ENCODE results near the gene CAMTA2. TPM values are rescaled to one million over a fixed set of nuclear protein-coding genes. Genes with fewer than 3 reads are reported as not detected.
"Not testable (repeated sequence)": the region's sequence is repeated elsewhere in the genome, so short reads cannot be mapped to it uniquely, and the experiment has no call there.

CAMTA2 gene, protein sequence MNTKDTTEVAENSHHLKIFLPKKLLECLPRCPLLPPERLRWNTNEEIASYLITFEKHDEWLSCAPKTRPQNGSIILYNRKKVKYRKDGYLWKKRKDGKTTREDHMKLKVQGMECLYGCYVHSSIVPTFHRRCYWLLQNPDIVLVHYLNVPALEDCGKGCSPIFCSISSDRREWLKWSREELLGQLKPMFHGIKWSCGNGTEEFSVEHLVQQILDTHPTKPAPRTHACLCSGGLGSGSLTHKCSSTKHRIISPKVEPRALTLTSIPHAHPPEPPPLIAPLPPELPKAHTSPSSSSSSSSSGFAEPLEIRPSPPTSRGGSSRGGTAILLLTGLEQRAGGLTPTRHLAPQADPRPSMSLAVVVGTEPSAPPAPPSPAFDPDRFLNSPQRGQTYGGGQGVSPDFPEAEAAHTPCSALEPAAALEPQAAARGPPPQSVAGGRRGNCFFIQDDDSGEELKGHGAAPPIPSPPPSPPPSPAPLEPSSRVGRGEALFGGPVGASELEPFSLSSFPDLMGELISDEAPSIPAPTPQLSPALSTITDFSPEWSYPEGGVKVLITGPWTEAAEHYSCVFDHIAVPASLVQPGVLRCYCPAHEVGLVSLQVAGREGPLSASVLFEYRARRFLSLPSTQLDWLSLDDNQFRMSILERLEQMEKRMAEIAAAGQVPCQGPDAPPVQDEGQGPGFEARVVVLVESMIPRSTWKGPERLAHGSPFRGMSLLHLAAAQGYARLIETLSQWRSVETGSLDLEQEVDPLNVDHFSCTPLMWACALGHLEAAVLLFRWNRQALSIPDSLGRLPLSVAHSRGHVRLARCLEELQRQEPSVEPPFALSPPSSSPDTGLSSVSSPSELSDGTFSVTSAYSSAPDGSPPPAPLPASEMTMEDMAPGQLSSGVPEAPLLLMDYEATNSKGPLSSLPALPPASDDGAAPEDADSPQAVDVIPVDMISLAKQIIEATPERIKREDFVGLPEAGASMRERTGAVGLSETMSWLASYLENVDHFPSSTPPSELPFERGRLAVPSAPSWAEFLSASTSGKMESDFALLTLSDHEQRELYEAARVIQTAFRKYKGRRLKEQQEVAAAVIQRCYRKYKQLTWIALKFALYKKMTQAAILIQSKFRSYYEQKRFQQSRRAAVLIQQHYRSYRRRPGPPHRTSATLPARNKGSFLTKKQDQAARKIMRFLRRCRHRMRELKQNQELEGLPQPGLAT
- 15.7 TPM for polyA plus RNA-seq (2013, experiment 1 of 4)
- 14.8 TPM for polyA plus RNA-seq (2013, experiment 2 of 4)
- polyA plus RNA-seq (2013, experiment 3 of 4) = 14.0 TPM
- polyA plus RNA-seq (2013, experiment 4 of 4) = 16.1 TPM

DNA sequence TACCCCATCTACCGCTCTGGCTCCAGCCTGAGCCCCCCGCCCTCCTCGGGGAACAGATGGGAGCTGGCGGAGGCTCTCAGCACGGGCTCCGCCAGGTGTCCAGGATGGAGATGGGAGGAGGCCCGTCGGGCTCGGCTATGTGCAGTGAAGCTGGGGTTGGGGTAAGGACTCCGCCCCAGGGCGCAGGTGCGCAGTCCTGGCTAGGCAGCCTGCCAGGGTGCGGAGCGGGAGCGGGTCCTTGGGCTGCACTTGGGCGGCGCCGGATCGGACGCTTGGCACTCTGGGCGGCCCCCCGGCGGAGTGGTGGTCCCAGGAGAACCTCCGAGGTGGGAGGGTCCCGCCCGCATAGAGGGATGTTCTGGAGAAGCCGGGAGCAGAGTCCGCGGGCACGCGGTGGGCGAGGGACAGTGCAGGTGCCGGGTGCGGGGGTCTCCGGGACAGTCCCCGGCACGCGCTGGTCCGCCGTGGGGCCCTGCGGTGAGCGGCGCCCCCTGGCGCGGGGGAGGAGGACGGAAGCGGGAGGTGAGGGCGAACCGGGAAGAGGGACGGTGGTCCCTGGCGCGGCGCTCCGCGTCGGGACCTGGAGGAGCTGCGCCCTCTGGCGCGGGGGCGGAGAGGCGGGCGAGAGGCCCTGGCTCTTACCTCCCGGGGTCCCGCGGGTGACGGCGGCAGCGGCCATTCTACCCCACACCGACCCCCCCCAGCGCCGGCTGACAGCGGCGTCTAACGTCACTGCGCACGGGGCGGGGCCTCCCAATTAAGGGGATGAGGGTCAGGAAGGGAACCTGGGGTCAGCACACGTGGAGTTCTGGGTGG is at the start of gene CAMTA2:
CAMTA2 (minus strand) TSS at position 725 of the 816 bp plus-strand sequence. CDS start 1,453 bp downstream, outside the sequence.
- Histone ChIP-seq H3K9me3 (ENCODE audit: control insufficient read depth, low read length) (no peaks in the 10 kb centered on the region), H3K27me3 (ENCODE audit: control insufficient read depth, insufficient read depth, low read length, poor library complexity, severe bottlenecking) (peaks cover 11% of the 10 kb centered on the region)
- WGBS, 2 experiments = 2 to 3% methylated on average over 78 of the region's 78 CpGs

DNA sequence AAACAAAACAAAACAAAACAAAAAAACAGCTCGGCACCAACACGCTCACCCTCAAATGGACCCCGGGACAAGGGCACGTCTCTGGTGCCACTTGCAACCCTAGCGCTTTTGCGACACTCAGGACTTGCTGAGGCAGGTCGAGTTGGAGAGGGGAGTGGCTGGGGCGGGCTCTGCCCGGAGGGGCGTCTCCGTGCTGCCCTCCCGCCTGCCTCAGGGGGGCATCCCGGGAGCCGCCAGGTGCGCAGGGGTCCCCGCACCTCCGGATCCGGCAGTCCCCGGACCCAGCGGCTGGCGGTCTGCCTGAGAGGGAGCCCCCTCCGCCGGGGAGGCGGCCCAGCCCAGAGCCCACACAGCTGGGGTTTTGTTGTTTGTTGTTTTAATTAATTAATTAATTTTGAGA is 47.8 kb upstream of the CAMTA2 start, which contains the start of gene SLC52A1:
SLC52A1 (minus strand) TSS at position 112 of the 400 bp plus-strand sequence. CDS start 820 bp downstream, outside the sequence.
- H3K4me3 ChIP-seq (ENCODE audit: insufficient read depth, low read depth, low read length) = no peak within 1 kb of the TSS
- 28 to 34% methylated on average over 24 of the region's 24 CpGs for WGBS, 2 experiments
- H3K4me1 ChIP-seq (ENCODE audit: control insufficient read depth, insufficient read depth, low read length) = no peaks in the 10 kb centered on the region
- H3K27ac ChIP-seq (ENCODE audit: insufficient read depth, low read depth, low read length, poor library complexity, severe bottlenecking) = no peak within 1 kb of the TSS
- H3K27me3 ChIP-seq (ENCODE audit: control insufficient read depth, insufficient read depth, low read length, poor library complexity, severe bottlenecking) = peaks cover 21% of the 10 kb centered on the region
- H3K9me3 ChIP-seq (ENCODE audit: control insufficient read depth, low read length) = no peaks in the 10 kb centered on the region
- no peaks in the 10 kb centered on the region for H3K36me3 ChIP-seq (ENCODE audit: control insufficient read depth, insufficient read depth, low read length)

More for the DNA sequence above, at the start of gene CAMTA2:
- Histone ChIP-seq H3K27ac (ENCODE audit: insufficient read depth, low read depth, low read length, poor library complexity, severe bottlenecking) (no peak within 1 kb of the TSS), H3K4me1 (ENCODE audit: control insufficient read depth, insufficient read depth, low read length) (peaks cover 10% of the 10 kb centered on the region), H3K36me3 (ENCODE audit: control insufficient read depth, insufficient read depth, low read length) (no peaks in the 10 kb centered on the region), H3K4me3 (ENCODE audit: insufficient read depth, low read depth, low read length) (peak within 1 kb of the TSS; percentile 76)

DNA sequence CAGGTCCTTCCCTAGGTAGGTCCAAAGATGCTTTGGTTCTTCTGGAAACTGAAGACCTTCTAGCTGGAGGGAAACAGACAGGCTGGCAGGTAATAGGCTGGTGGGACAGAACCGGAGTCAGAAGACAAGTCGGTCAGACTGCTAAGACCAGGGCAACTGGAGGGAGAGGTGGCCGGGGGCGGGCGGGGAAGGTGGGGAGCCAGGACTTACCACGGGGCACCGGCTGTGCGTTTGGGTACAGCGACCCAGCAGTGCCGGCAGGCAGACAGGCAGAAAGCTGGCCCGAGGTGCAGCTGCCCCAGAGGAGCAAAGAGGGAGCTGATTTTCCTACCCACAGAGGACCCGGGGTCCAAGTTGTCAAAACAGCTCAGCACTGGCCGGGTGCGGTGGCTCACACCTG is 47.2 kb upstream of the CAMTA2 start:
- Histone ChIP-seq H3K27me3 (ENCODE audit: control insufficient read depth, insufficient read depth, low read length, poor library complexity, severe bottlenecking) (peaks cover 21% of the 10 kb centered on the region), H3K4me1 (ENCODE audit: control insufficient read depth, insufficient read depth, low read length) (no peaks in the 10 kb centered on the region), H3K4me3 (ENCODE audit: insufficient read depth, low read depth, low read length) (no peak overlapping the region), H3K9me3 (ENCODE audit: control insufficient read depth, low read length) (no peaks in the 10 kb centered on the region), H3K27ac (ENCODE audit: insufficient read depth, low read depth, low read length, poor library complexity, severe bottlenecking) (no peak overlapping the region), H3K36me3 (ENCODE audit: control insufficient read depth, insufficient read depth, low read length) (no peaks in the 10 kb centered on the region)
- WGBS, 2 experiments = 91 to 92% methylated on average over 14 of the region's 14 CpGs

DNA sequence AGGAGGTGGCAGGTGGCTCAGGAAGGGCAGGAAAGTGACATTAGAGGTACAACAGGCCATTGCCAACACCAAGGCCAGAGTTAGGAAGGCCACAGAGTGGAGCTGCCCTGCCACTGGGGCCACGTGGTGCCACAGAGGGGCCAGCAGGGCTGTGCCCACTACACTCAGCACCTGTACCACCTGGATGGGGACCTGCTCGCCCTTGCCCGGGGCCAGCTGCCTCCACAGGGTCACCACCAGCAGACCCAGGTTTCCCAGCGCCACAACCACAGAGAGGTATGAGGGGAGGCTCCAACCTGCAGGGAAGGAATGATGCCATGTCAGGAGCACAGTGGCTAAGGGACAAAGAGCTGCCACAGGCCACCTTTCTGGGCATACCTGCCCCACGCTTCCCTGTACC is 46.6 kb upstream of the CAMTA2 start:
- no peaks in the 10 kb centered on the region for H3K9me3 ChIP-seq (ENCODE audit: control insufficient read depth, low read length)
- 95 to 96% methylated on average over 5 of the region's 5 CpGs for WGBS, 2 experiments
- no peak overlapping the region for H3K27ac ChIP-seq (ENCODE audit: insufficient read depth, low read depth, low read length, poor library complexity, severe bottlenecking)
- H3K27me3 ChIP-seq (ENCODE audit: control insufficient read depth, insufficient read depth, low read length, poor library complexity, severe bottlenecking) = peaks cover 21% of the 10 kb centered on the region
- no peaks in the 10 kb centered on the region for H3K4me1 ChIP-seq (ENCODE audit: control insufficient read depth, insufficient read depth, low read length)
- no peak overlapping the region for H3K4me3 ChIP-seq (ENCODE audit: insufficient read depth, low read depth, low read length)
- H3K36me3 ChIP-seq (ENCODE audit: control insufficient read depth, insufficient read depth, low read length) = no peaks in the 10 kb centered on the region

DNA sequence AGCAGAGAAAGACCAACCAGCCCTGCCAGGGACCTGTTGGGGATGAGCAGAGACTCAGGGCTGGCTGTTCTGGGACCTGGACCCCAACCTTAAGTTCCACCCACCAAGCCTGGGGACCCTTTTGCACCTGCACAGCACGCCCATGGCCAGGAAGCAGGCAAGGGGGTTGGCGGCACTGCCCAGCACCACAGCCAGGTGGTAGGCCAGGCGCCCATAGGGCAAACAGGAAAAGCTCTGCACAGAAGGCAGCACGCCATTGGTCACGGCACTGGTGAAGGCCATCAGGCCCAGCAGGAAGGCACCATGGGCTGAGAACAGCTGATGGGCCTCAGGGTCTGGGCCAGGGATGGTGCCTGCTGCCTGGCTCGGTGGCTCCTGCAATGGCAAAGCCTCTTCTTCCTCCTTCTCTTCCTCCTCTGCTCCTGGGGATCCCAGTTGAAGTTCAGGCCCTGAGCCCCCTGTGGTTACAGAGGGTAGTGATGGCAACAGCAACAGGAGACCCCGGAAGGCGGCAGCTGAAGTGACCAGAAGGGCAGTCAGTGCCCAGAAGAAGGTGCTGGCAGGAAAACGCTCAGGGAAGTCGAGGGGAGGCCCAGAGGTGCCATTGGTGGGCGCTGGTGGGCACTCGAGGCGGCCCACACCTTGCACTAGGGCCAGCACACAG is 46.0 kb upstream of the CAMTA2 start:
- no peak overlapping the region for H3K4me3 ChIP-seq (ENCODE audit: insufficient read depth, low read depth, low read length)
- 88 to 92% methylated on average over 13 of the region's 13 CpGs for WGBS, 2 experiments

DNA sequence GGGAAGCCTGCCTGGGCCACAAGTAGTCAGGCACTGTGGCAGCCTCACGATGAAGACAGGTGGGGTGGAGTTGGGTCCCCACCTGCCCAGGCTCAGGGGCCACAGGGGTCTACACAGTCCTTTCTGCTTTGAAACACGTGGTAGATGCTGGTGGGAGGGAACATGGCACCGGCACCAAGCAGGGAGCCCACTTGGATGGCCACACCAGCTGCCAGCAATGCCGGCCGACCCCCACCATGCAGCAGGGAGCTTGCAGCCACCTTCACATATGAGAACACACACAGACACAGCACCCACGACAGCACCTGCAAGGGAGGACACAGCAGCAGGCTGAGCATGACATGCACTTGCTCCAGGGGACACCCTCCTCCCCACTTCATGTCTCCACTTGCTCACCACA is 45.4 kb upstream of the CAMTA2 start:
- Histone ChIP-seq H3K4me3 (ENCODE audit: insufficient read depth, low read depth, low read length) (no peak overlapping the region), H3K27me3 (ENCODE audit: control insufficient read depth, insufficient read depth, low read length, poor library complexity, severe bottlenecking) (peaks cover 21% of the 10 kb centered on the region), H3K4me1 (ENCODE audit: control insufficient read depth, insufficient read depth, low read length) (no peaks in the 10 kb centered on the region), H3K9me3 (ENCODE audit: control insufficient read depth, low read length) (no peaks in the 10 kb centered on the region), H3K36me3 (ENCODE audit: control insufficient read depth, insufficient read depth, low read length) (no peaks in the 10 kb centered on the region), H3K27ac (ENCODE audit: insufficient read depth, low read depth, low read length, poor library complexity, severe bottlenecking) (no peak overlapping the region)
- 91 to 92% methylated on average over 6 of the region's 6 CpGs for WGBS, 2 experiments

More for the DNA sequence above, 46.0 kb upstream of the CAMTA2 start:
- no peaks in the 10 kb centered on the region for H3K4me1 ChIP-seq (ENCODE audit: control insufficient read depth, insufficient read depth, low read length)
- H3K27ac ChIP-seq (ENCODE audit: insufficient read depth, low read depth, low read length, poor library complexity, severe bottlenecking) = no peak overlapping the region
- H3K36me3 ChIP-seq (ENCODE audit: control insufficient read depth, insufficient read depth, low read length) = no peaks in the 10 kb centered on the region
- peaks cover 21% of the 10 kb centered on the region for H3K27me3 ChIP-seq (ENCODE audit: control insufficient read depth, insufficient read depth, low read length, poor library complexity, severe bottlenecking)
- no peaks in the 10 kb centered on the region for H3K9me3 ChIP-seq (ENCODE audit: control insufficient read depth, low read length)

DNA sequence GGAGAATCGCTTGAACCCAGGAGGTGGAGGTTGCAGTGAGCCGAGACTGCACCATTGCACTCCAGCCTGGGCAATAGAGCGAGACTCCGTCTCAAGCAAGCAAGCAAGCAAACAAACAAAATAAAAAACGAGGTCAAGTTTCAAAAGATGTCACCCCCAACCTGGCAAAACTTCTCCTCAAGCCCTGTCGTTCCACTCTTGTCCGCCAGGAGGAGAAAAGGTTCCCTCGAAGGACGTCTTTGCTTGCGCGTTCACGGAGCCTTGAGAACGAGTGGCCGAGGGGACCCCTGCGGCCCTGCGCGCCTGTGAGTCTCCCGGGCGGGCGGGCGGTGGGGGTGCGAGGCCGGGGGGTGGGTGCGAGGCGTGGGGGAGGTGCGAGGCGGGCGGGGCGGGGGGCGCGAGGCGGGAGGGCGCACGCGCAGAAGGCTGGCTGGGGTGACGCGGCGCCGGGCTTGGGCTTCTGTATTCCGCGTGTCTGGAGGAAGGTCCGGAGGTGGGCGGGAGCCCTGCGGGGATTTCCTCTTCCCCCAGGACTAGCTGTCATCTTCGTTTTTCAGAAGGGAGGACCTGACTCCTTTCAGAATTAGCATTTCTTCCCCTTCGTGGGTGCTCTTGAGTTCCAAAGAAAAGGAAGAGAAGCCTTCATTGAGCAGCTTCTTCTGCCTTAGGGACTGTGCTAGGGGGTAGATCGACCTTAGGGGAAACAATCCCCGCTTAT is 44.0 kb upstream of the CAMTA2 start:
- Histone ChIP-seq H3K4me1 (ENCODE audit: control insufficient read depth, insufficient read depth, low read length) (no peaks in the 10 kb centered on the region), H3K27me3 (ENCODE audit: control insufficient read depth, insufficient read depth, low read length, poor library complexity, severe bottlenecking) (peaks cover 21% of the 10 kb centered on the region), H3K36me3 (ENCODE audit: control insufficient read depth, insufficient read depth, low read length) (no peaks in the 10 kb centered on the region), H3K4me3 (ENCODE audit: insufficient read depth, low read depth, low read length) (peak overlapping the region; percentile 33), H3K27ac (ENCODE audit: insufficient read depth, low read depth, low read length, poor library complexity, severe bottlenecking) (no peak overlapping the region), H3K9me3 (ENCODE audit: control insufficient read depth, low read length) (no peaks in the 10 kb centered on the region)
- WGBS, 2 experiments = 6 to 7% methylated on average over 48 of the region's 48 CpGs

DNA sequence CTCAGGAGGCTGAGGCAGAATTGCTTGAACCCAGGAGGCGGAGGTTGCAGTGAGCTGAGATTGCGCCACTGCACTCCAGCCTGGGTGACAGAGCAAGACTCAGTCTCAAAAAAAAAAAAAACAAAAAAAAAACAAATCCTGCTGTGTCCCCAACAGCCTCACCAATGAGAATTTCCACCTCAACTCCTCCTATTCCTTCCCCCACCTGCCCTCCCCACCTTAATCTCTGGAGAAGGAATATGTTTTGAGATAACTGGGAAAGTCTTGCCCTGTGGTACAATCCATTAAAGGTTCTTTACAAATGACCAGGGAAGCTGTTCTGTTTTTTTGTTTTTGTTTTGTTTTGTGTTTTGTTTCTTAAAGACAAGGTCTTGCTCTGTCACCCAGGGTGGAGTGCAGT is 42.7 kb upstream of the CAMTA2 start:
- 90 to 99% methylated on average over 2 of the region's 2 CpGs for WGBS, 2 experiments
- peaks cover 14% of the 10 kb centered on the region for H3K27me3 ChIP-seq (ENCODE audit: control insufficient read depth, insufficient read depth, low read length, poor library complexity, severe bottlenecking)

More for the DNA sequence above, 42.7 kb upstream of the CAMTA2 start:
- H3K9me3 ChIP-seq (ENCODE audit: control insufficient read depth, low read length); H3K4me3 ChIP-seq (ENCODE audit: insufficient read depth, low read depth, low read length); H3K27ac ChIP-seq (ENCODE audit: insufficient read depth, low read depth, low read length, poor library complexity, severe bottlenecking); H3K36me3 ChIP-seq (ENCODE audit: control insufficient read depth, insufficient read depth, low read length); H3K4me1 ChIP-seq (ENCODE audit: control insufficient read depth, insufficient read depth, low read length): not testable (repeated sequence)
